Fibroblast of lung (primary cell): ENCODE data around the gene VEGFC.

Source experiments
- CTCF ChIP-seq, 2 donors: IDR thresholded peaks in 1 of 2; conservative IDR thresholded peaks in 1 of 2; 1 replicate in 1 of 2; 2 replicates in 1 of 2; pipeline ENCODE4 v1.5.1; 2011 to 2012; ENCODE audit warnings: low read length in 2 of 2, control low read depth in 1 of 2, inconsistent platforms in 1 of 2, low read depth in 1 of 2, mild to moderate bottlenecking in 1 of 2
- EZH2 ChIP-seq: IDR thresholded peaks from 2 replicates; pipeline ENCODE4 v1.5.1; 2012; ENCODE audit warnings: low read length, control low read depth, mild to moderate bottlenecking; ENCODE audit errors: missing control alignments

GRCh38 chr4:176792326-176793059, at the start of gene VEGFC:
- TF ChIP-seq CTCF (conservative IDR thresholded peaks at IDR 0.05 in 1 of 2, IDR thresholded peaks at IDR 0.05 in 1 of 2; ENCODE audit: low read depth in 1 of 2, low read length in 2 of 2): peak in 1 of 2 donors; percentile 3
- no peak for TF ChIP-seq EZH2
